NOMO-1 (cell line): ENCODE results near the gene NFATC1.

Experiments used
- DNase-seq, 2 experiments: peaks; one replicate each; lab custom pipeline; 2025; ENCODE audit not compliant: unreplicated experiment in 2 of 2; lab: John Stamatoyannopoulos, UW

The NFATC1 gene

GRCh38 chr18:79436556-79437275, 41.0 kb downstream of the NFATC1 start:
- DNase-seq = no peak

DNA sequence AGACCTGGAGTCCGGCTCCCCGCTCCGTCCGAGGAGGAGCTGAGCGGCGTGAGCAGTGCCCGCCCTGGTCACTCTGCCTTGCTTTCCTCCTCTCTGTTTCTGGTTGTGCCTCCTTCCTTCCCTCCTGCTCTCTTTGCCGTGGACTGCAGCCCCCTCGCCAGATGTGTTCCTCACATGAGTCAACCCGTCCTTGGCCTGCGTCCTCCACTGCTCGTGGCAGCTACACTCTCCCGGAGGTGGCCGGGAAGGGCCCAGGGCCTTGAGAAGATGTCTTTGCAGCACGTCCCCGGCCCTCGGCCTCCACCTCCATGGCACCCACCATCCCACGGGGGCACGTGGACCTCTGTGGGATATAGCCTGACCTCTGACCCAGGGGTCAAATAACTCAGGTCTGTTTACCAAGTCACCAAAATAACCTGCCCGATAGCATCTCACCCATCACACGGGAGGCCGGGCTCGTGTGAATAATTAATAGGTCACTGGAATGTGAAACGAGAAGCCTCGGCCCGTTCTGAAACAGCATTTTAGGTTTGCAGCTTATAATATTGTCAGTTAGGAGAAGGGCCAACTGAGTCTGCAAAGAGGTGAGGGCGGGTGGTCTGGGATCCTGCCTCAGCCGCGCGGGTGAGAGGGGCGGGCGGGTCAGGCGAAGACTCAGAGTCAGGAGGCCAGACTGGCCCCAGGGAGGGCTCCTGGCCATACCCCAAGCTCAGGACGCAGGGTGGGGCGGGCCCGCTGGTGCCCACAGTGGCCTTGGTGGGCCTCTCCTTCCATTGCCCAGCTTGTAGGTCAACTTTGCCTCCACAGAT, 42.6 kb downstream of the NFATC1 start:
- no peak for DNase-seq

DNA sequence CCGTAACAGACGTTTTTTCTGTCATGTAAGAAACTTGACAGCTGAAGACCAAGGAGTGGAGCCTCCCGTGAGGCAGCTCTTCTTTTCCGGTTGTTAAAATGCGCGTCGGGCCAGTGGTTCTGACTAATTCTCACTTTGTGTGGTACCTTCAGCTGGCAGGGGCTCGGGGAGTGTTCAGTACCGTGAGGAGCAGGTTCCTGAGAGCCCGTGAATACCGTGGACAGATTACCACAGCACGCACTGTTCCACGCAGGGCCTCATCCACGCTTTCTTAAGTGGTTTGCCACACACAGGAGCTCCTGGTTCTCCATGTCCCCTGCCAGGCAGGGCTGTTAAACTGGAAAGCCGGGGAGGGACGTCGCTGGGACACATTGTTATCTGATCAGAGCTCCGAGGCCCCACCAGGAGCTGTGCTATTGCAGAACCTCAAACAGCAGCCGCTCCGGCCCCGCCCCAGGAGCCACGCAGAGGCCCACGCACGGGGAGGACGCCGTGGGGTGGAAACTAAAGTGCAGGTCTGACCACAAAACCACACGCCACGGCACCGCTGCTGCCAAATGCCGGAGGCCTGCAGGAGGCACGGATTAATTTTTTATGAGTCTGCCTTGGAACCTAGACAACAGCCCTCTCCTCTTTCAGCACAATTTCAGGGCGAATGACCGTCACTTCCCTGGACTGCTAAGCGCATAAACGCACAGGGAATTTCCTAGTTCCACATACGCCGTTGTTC, 43.3 kb downstream of the NFATC1 start:
- no peak for DNase-seq

DNA sequence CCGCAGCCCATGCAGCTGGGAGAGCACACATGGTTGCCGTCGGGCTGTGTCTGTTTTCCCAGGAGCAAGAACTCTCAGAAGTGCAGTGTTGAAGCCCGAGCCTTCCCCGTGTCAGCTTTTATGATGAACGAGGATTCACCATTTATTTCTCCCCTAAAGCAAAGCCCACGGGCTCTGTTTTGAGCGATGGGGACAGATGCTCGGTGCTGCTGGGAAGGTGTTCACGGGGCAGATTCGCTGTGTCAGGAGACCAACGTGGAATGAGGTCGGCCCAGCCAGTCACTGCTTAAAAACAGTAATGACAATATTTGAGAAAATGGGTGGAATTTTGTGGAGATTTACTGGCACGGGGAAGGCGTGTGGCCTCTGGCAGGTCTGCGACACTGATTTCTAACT, 43.9 kb downstream of the NFATC1 start:
- DNase-seq = no peak

- no peak for DNase-seq
Measured at GRCh38 chr18:79440316-79441110, 44.8 kb downstream of the NFATC1 start.

DNA sequence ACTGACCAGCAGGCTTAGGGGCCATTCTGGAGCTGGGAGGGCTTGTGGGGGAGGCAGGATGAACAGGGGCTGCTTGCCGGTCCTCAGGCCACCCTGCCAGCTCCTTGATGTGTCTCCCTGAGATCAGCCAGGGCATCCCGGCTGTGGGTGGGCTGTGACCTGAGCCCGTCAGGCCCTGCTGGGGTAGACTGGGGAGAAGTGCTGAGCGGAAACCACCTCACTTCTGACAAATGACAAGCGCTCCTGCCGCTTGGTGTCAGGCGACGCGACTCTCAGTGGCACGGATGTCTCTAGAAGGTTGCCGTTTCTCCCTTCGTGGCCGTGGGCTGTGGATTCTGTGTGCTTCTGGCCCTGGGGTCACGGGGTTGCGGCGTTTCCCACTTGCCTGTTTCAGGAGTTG, 45.7 kb downstream of the NFATC1 start:
- DNase-seq = no peak

GRCh38 chr18:79442508-79443221, 46.9 kb downstream of the NFATC1 start:
- no peak for DNase-seq

GRCh38 chr18:79445221-79445620, 49.5 kb downstream of the NFATC1 start:
- DNase-seq = no peak

GRCh38 chr18:79445696-79446561, 50.2 kb downstream of the NFATC1 start:
- no peak for DNase-seq

GRCh38 chr18:79446931-79447330, 51.2 kb downstream of the NFATC1 start:
- no peak for DNase-seq

DNA sequence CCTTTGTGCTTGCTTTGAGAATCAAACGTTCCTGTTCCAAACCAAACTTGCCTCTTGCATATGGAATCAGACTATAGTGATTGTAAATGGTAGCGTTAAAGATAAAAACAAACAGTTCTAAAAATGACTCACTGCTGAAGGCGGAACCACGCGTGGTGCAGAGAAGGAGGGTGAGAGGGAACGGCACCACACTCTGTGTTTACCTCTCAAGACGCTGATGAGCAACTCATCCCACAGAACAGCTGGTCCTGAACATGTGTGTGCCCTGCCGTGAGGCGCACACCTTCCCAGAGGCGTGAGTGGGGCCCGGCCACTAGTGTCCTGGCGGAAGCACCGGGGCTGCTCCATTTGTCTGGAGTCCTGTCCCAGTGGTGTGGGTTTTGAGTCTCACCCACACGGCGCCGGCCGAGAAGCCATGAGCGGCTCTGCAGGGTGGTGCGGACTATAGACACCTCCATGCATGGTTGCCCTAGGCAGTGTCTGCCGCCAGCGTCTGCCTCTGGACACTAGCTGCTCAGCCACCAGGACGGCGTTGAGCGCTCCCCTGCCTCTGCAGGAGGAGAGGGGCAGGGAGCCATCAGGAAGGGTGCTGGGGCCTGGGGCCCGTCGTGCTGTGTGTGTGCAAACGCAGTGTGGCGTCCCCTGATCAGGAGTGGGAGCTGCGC, 52.1 kb downstream of the NFATC1 start:
- DNase-seq = no peak

GRCh38 chr18:79448621-79449020, 52.9 kb downstream of the NFATC1 start:
- DNase-seq = no peak

GRCh38 chr18:79449551-79450288, 54.0 kb downstream of the NFATC1 start:
- no peak for DNase-seq

- DNase-seq = no peak
Measured at GRCh38 chr18:79450289-79451080, 54.8 kb downstream of the NFATC1 start.

- no peak for DNase-seq
Measured at GRCh38 chr18:79451237-79452125, 55.8 kb downstream of the NFATC1 start.
